Measurements from ENCODE around the gene DOLK.

GRCh38 chr9:128969491-128969890 is 22.1 kb upstream of the DOLK start:
- TF ChIP-seq GATA2 (IDR thresholded peaks at IDR 0.05; ENCODE audit: low read depth, low read length), result no peak
- TF ChIP-seq GATA3 (IDR thresholded peaks at IDR 0.05; ENCODE audit: low read depth, low read length), result no peak
